ACC112 (cell line): ENCODE results near the gene MYLK.
"Not testable (repeated sequence)": the region's sequence is repeated elsewhere in the genome, so short reads cannot be mapped to it uniquely, and the experiment has no call there.

Source experiments
- H2AFZ ChIP-seq: fragments of 200-600 bp; sonication (generic); one replicate; pipeline ENCODE4 v1.6.0; 2017; ENCODE audit warnings: antibody characterized with exemption, low read length; ENCODE audit not compliant: unreplicated experiment
- H3K27ac ChIP-seq: fragments of 200-600 bp; sonication (generic); 2 replicates; pipeline ENCODE4 v1.5.1; 2014; ENCODE audit warnings: low read depth, mild to moderate bottlenecking, antibody characterized with exemption, low read length, moderate library complexity
- H3K27me3 ChIP-seq: fragments of 200-600 bp; sonication (generic); 2 replicates; pipeline ENCODE4 v1.6.1; 2014; ENCODE audit warnings: mild to moderate bottlenecking, antibody characterized with exemption, low read length, moderate library complexity, mixed read lengths; ENCODE audit not compliant: insufficient read depth
- H3K36me3 ChIP-seq: fragments of 200-600 bp; sonication (generic); 2 replicates; pipeline ENCODE4 v1.6.1; 2016; ENCODE audit warnings: mild to moderate bottlenecking, antibody characterized with exemption, low read length, moderate library complexity, mixed read lengths; ENCODE audit not compliant: insufficient read depth
- H3K4me1 ChIP-seq: fragments of 200-600 bp; sonication (generic); one replicate; pipeline ENCODE4 v1.6.1; 2016; ENCODE audit warnings: low read length, mixed read lengths; ENCODE audit not compliant: insufficient read depth, unreplicated experiment, control insufficient read depth
- H3K4me3 ChIP-seq: fragments of 200-600 bp; sonication (generic); 2 replicates; pipeline ENCODE4 v1.5.1; 2014; ENCODE audit warnings: mild to moderate bottlenecking, low read depth, low read length
- H3K79me2 ChIP-seq: fragments of 200-600 bp; sonication (generic); one replicate; pipeline ENCODE4 v1.6.0; 2016; ENCODE audit warnings: low read length; ENCODE audit not compliant: control insufficient read depth, unreplicated experiment, insufficient read depth

Gene MYLK

GRCh38 chr3:123739106-123739505, 145.0 kb downstream of the MYLK start:
- Histone ChIP-seq H3K27ac (peak overlapping the region; percentile 86), H3K79me2 (no peaks in the 10 kb centered on the region)

GRCh38 chr3:123738522-123738921, 145.6 kb downstream of the MYLK start:
- H3K36me3 ChIP-seq, H3K27ac ChIP-seq, H2AFZ ChIP-seq, H3K79me2 ChIP-seq, H3K4me3 ChIP-seq, H3K27me3 ChIP-seq: not testable (repeated sequence)
- peaks cover 37% of the 10 kb centered on the region for H3K4me1 ChIP-seq

More at GRCh38 chr3:123739106-123739505, 145.0 kb downstream of the MYLK start:
- no peaks in the 10 kb centered on the region for H3K36me3 ChIP-seq
- H3K4me3 ChIP-seq, result no peak overlapping the region
- no peak overlapping the region for H2AFZ ChIP-seq
- H3K4me1 ChIP-seq, result peaks cover 32% of the 10 kb centered on the region
- H3K27me3 ChIP-seq, result no peaks in the 10 kb centered on the region

- Histone ChIP-seq H3K79me2 (no peaks in the 10 kb centered on the region), H3K4me3 (no peak overlapping the region), H3K4me1 (peaks cover 51% of the 10 kb centered on the region), H3K36me3 (no peaks in the 10 kb centered on the region), H2AFZ (no peak overlapping the region), H3K27me3 (no peaks in the 10 kb centered on the region), H3K27ac (no peak overlapping the region)
Measured at GRCh38 chr3:123737168-123737567, 147.0 kb downstream of the MYLK start.

DNA sequence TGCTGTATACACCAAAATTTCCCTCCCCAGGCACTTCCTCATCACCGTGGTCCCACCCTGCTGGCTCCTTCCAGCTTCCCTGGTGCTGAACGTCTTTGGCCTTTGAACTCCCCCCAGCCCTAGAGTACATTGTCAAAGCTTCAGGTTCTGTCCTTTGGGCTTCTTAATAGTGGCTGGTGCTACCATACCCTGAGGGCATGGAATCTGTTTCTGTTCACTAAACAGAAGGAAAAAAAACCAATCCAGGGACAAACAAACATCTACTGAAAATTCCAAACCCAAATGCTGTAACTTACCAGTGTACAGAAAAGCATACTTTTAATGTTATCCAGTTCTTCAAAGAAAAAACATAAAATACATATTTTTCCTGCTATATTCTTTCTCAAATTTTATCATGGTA, 148.7 kb downstream of the MYLK start:
- Histone ChIP-seq H3K4me1 (peaks cover 53% of the 10 kb centered on the region), H3K79me2 (no peaks in the 10 kb centered on the region), H3K27ac (no peak overlapping the region), H3K4me3 (no peak overlapping the region), H2AFZ (no peak overlapping the region), H3K36me3 (no peaks in the 10 kb centered on the region), H3K27me3 (no peaks in the 10 kb centered on the region)

DNA sequence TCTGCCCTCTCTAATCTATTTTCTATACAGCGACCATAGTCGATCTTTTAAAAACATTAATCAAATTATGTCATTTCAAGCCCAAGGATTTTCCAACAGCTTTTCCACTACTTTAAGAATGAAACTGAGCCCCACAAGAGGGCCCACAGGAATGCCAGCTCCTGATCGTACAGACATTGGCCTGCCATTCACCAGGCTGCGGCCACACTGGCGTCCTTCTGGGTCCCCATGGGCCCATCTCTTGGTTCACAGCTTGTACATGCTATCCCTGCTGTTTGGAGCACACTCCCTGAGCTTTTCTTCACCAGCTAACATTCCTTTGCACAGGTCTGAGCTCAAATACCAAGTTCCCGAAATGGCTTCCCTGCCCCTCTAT, 149.6 kb downstream of the MYLK start:
- H3K4me1 ChIP-seq, result peaks cover 43% of the 10 kb centered on the region
- H2AFZ ChIP-seq, result peak overlapping the region; percentile 57
- no peaks in the 10 kb centered on the region for H3K79me2 ChIP-seq
- peak overlapping the region; percentile 88 for H3K27ac ChIP-seq
- H3K27me3 ChIP-seq, result no peaks in the 10 kb centered on the region
- H3K36me3 ChIP-seq, result no peaks in the 10 kb centered on the region
- no peak overlapping the region for H3K4me3 ChIP-seq

- Histone ChIP-seq H3K4me1 (peaks cover 38% of the 10 kb centered on the region), H3K79me2 (no peaks in the 10 kb centered on the region), H3K4me3 (0 out of 2 replicates have a peak overlapping the region, but pooled peaks have one; percentile 11), H2AFZ (peak overlapping the region; percentile 57), H3K27me3 (no peaks in the 10 kb centered on the region), H3K36me3 (no peaks in the 10 kb centered on the region), H3K27ac (peak overlapping the region; percentile 88)
Measured at GRCh38 chr3:123733805-123734526, 150.2 kb downstream of the MYLK start.

- Histone ChIP-seq H3K27ac (peak overlapping the region; percentile 88), H3K79me2 (no peaks in the 10 kb centered on the region), H3K4me3 (0 out of 2 replicates have a peak overlapping the region, but pooled peaks have one; percentile 11), H2AFZ (no peak overlapping the region), H3K36me3 (no peaks in the 10 kb centered on the region), H3K27me3 (no peaks in the 10 kb centered on the region), H3K4me1 (peaks cover 36% of the 10 kb centered on the region)
Measured at GRCh38 chr3:123733341-123733740, 150.8 kb downstream of the MYLK start.

GRCh38 chr3:123732447-123732846, 151.7 kb downstream of the MYLK start:
- peaks cover 45% of the 10 kb centered on the region for H3K4me1 ChIP-seq

DNA sequence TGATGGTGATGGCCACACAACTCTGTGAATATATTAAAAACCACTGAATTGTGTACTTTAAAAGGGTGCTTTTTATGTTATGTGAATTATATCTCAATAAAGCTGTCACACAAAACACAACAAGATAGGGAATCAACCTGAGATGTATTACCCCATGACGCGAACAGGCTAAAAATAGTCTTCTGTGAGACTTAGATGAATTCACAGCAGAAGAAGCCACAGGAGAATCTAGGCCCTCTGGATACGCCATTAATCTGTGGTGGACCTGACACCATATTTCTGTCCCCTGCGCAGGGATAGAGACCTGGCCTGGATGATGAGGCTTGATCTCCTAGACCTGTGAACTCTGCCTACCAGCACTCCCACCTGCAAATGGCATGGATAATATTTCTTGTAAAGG, 153.3 kb downstream of the MYLK start:
- H3K27me3 ChIP-seq, result no peaks in the 10 kb centered on the region
- no peak overlapping the region for H2AFZ ChIP-seq
- no peaks in the 10 kb centered on the region for H3K36me3 ChIP-seq
- peaks cover 45% of the 10 kb centered on the region for H3K4me1 ChIP-seq
- no peak overlapping the region for H3K4me3 ChIP-seq
- no peak overlapping the region for H3K27ac ChIP-seq
- H3K79me2 ChIP-seq, result no peaks in the 10 kb centered on the region

More at GRCh38 chr3:123732447-123732846, 151.7 kb downstream of the MYLK start:
- H3K36me3 ChIP-seq, result no peaks in the 10 kb centered on the region
- peak overlapping the region; percentile 88 for H3K27ac ChIP-seq
- no peak overlapping the region; the same call in 1 of the 2 replicates for H3K4me3 ChIP-seq
- no peak overlapping the region for H2AFZ ChIP-seq
- no peaks in the 10 kb centered on the region for H3K27me3 ChIP-seq
- H3K79me2 ChIP-seq, result no peaks in the 10 kb centered on the region

GRCh38 chr3:123728991-123729390, 155.1 kb downstream of the MYLK start:
- H3K79me2 ChIP-seq, result no peaks in the 10 kb centered on the region

DNA sequence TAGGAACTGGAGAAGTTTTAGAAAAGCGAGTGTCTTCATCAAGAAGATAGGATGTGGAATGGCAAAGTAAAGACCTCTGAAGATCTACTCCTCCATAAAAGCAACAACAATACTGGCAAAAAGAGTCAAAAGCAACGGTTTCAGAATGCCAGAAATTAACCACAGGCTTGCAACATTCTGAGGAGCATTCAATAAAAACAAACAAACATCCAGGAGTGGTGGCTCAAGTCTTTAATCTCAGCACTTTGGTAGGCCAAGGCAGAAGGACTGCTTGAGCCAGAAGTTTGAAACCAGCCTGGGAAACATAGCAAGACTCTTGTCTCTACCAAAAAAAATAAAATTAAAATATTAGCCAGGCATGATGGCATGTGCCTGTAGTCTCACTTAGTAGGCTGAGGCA, 156.1 kb downstream of the MYLK start:
- no peaks in the 10 kb centered on the region for H3K36me3 ChIP-seq
- no peaks in the 10 kb centered on the region for H3K27me3 ChIP-seq
- H2AFZ ChIP-seq, result peak overlapping the region; percentile 33
- peaks cover 25% of the 10 kb centered on the region for H3K4me1 ChIP-seq
- no peak overlapping the region for H3K27ac ChIP-seq
- H3K79me2 ChIP-seq, result no peaks in the 10 kb centered on the region
- H3K4me3 ChIP-seq, result no peak overlapping the region

More at GRCh38 chr3:123728991-123729390, 155.1 kb downstream of the MYLK start:
- Histone ChIP-seq H3K27me3 (no peaks in the 10 kb centered on the region), H2AFZ (no peak overlapping the region), H3K4me3 (no peak overlapping the region), H3K36me3 (no peaks in the 10 kb centered on the region), H3K27ac (no peak overlapping the region), H3K4me1 (peaks cover 35% of the 10 kb centered on the region)
